ENCODE measurements around the gene NSL1. TPM values are rescaled to one million over a fixed set of nuclear protein-coding genes. Genes with fewer than 3 reads are reported as not detected.

NSL1 gene
- polyA plus RNA-seq, 3 donors from 2014 or later, result 63.4 to 70.6 (median 64.6) TPM

GRCh38 chr1:212702672-212703071 is 88.9 kb downstream of the NSL1 start:
- DNase-seq, result no peak
- H3K36me3 Mint-ChIP-seq, result no peaks in the 10 kb centered on the region
- peaks cover 4 to 21% (median 12%) of the 10 kb centered on the region in 3 donors for H3K27me3 Mint-ChIP-seq (ENCODE audit: low read depth in 3 of 3)
- H3K9me3 Mint-ChIP-seq, result no peaks in the 10 kb centered on the region
- H3K4me3 Mint-ChIP-seq, result no peak overlapping the region
- H3K4me1 Mint-ChIP-seq, result peaks cover 21 to 26% of the 10 kb centered on the region in 2 donors
- H3K27ac Mint-ChIP-seq, result no peak overlapping the region

DNA sequence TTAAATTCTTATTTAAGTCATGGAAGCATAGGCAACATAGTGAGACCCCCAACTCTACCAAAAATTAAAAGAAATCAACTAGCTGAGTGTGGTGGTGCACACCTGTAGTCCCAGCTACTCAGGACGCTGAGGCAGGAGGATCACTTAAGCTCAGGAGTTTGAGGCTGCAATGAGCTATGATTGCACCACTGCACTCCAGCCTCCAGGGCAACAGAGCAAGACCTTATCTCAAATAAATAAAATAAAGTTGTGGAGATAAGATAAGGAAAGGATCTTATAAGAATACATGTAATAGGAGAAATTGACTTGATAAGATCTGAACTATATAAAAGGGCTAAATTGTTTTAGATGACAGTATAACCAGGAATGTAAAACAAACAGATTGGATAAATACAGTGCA is 89.7 kb downstream of the NSL1 start:
- no peak overlapping the region for H3K4me3 Mint-ChIP-seq
- H3K36me3 Mint-ChIP-seq, result no peaks in the 10 kb centered on the region
- no peaks in the 10 kb centered on the region for H3K9me3 Mint-ChIP-seq
- peaks cover 8 to 22% (median 18%) of the 10 kb centered on the region in 3 donors for H3K27me3 Mint-ChIP-seq (ENCODE audit: low read depth in 3 of 3)
- H3K27ac Mint-ChIP-seq, result no peak overlapping the region
- no peak for DNase-seq
- H3K4me1 Mint-ChIP-seq, result peaks cover 21 to 34% of the 10 kb centered on the region in 2 donors

DNA sequence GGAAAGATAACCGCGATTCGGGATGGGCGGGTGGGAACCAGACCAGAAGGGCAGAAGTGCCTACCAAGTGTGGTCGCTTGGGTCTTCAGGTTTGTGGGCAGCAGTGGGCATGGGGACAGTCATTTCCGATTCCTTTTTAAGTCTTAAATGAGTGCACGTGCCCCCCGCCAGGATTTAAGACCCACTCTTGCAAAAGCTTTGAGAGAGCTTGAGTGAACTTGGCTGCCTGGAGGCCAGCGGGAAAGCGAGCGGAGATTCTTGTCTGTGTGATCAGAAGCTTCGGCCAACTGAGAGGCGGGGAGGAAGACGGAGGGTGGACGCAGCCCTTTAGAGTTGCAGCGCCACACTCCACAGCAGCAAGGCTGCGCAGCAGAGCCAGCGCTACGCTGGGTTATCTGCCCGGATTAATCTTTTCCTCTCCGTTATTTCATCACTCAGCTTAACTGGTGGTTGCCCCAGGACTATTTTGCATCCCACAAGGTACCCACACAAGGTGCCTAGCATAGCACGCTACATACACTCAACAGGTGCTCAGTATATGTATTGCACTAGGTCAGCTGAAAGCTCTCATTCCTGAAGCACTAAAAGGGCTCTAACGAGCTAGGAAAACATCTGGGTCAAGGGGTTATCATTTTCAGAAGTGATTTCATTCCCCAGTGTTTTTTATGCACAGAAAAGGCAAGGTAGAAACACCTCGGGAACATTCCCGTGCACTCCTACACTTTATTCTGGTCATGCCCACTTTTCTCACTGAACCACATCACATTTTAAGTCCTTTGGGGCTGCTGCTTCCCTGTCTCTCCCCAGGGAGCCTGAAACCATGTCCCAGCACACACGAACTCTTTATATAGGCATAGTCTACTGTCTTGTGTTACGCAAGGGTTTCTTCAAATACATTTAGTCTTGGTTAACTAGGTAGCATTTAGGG is 90.4 kb downstream of the NSL1 start:
- Mint-ChIP-seq H3K4me3 (peak overlapping the region; percentile 80 to 91 (median 86)), H3K36me3 (peaks cover 0 to 5% (median 0%) of the 10 kb centered on the region in 3 donors)
- DNase-seq, result peak in 1 of 3 donors; percentile 13

DNA sequence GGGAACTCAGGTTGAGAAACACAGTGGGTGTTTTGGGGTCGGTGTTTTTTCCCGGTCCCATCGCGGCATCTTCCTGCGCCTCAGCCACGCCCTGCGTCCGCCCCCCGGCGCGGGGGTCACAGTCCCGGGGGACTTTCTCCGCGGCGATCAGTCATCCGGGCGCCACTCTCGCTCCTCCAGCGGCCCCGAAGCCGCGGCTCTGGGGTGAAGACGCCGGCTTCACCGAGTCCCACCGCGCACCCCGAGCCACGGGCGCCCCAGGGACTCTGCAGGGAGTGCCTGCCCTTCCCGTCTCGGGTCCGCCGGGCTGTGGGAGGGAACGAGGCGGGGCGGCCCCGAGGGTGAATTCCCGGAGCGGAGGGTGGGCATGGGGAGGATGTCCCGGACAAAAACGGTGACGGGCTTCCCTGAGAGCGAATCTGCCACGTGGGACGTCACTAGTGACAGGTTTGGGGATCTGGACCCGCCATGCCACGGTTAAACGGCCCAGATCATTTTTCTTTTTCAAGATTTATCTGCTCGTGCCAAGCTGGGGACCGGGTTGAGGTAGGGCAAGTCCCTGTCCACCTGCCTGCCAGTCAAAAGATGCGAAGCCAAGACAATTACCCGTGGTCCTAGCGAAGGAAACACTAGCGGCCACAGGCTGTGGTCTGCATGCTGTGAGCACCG is 91.2 kb downstream of the NSL1 start:
- H3K27me3 Mint-ChIP-seq (ENCODE audit: low read depth in 3 of 3), result peaks cover 11 to 33% (median 27%) of the 10 kb centered on the region in 3 donors
- peak overlapping the region; percentile 80 to 91 (median 86) for H3K4me3 Mint-ChIP-seq
- H3K36me3 Mint-ChIP-seq, result peaks cover 0 to 10% (median 4%) of the 10 kb centered on the region in 3 donors
- H3K27ac Mint-ChIP-seq, result peak overlapping the region in 4 of 6 donors; percentile 22 to 75 (median 53)
- peak; percentile 28 to 31 (median 30) for DNase-seq
- H3K4me1 Mint-ChIP-seq, result peaks cover 24 to 41% of the 10 kb centered on the region in 2 donors
- no peaks in the 10 kb centered on the region for H3K9me3 Mint-ChIP-seq

More for the DNA sequence above, 90.4 kb downstream of the NSL1 start:
- Mint-ChIP-seq H3K9me3 (no peaks in the 10 kb centered on the region), H3K4me1 (peaks cover 24 to 38% of the 10 kb centered on the region in 2 donors), H3K27ac (peak overlapping the region in 2 of 6 donors; percentile 24 to 75), H3K27me3 (ENCODE audit: low read depth in 3 of 3) (peaks cover 11 to 25% (median 24%) of the 10 kb centered on the region in 3 donors)

GRCh38 chr1:212699625-212700222 is 91.9 kb downstream of the NSL1 start, which contains the start of gene BATF3:
TSS of gene BATF3 (minus strand) at chr1:212699840. CDS start at chr1:212699762, 78 bp downstream.
- H3K4me1 Mint-ChIP-seq, result peaks cover 24 to 41% of the 10 kb centered on the region in 2 donors

DNA sequence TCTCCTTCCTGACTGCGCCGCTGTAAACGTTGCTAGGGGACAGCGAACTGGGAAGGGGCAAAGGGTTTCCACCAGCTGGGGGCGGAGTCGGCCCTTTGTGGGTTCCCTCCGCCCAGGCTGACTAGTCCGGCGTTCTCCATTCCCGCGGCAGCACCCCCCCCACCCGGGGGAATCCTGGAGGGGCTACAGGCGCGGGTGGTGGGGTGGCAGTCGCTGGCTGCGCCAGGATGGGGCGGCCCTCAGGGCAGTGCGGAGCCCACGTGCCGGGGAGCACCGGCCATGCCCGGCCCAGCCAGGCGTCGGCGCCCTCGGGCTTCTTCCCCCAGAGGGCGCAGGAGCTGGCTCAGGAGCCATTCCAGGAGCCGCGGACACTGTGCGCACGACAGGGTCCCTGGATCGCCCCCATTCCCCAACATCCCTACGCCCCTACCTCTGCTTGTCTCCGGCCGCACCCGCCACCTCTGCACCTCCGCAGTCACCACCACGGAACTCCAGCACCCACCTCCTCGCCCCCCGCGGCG is 92.4 kb downstream of the NSL1 start:
- no peaks in the 10 kb centered on the region for H3K9me3 Mint-ChIP-seq
- H3K27ac Mint-ChIP-seq, result peak overlapping the region in 2 of 6 donors; percentile 44 to 78
- DNase-seq, result peak; percentile 36 to 42 (median 38)
- peak overlapping the region; percentile 69 to 89 (median 86) for H3K4me3 Mint-ChIP-seq
- H3K4me1 Mint-ChIP-seq, result peaks cover 24 to 41% of the 10 kb centered on the region in 2 donors
- H3K27me3 Mint-ChIP-seq (ENCODE audit: low read depth in 3 of 3), result peaks cover 11 to 38% (median 27%) of the 10 kb centered on the region in 3 donors
- peaks cover 0 to 10% (median 4%) of the 10 kb centered on the region in 3 donors for H3K36me3 Mint-ChIP-seq

More at GRCh38 chr1:212699625-212700222, 91.9 kb downstream of the NSL1 start, which contains the start of gene BATF3:
- DNase-seq, result peak in 2 of 3 donors; percentile 17 to 18
- H3K27ac Mint-ChIP-seq, result peak within 1 kb of the TSS in 5 of 6 donors; percentile 22 to 78 (median 44)
- H3K36me3 Mint-ChIP-seq, result peaks cover 0 to 10% (median 4%) of the 10 kb centered on the region in 3 donors
- H3K27me3 Mint-ChIP-seq (ENCODE audit: low read depth in 3 of 3), result peaks cover 11 to 37% (median 27%) of the 10 kb centered on the region in 3 donors
- H3K4me3 Mint-ChIP-seq, result peak within 1 kb of the TSS; percentile 80 to 91 (median 87)
- H3K9me3 Mint-ChIP-seq, result no peaks in the 10 kb centered on the region

DNA sequence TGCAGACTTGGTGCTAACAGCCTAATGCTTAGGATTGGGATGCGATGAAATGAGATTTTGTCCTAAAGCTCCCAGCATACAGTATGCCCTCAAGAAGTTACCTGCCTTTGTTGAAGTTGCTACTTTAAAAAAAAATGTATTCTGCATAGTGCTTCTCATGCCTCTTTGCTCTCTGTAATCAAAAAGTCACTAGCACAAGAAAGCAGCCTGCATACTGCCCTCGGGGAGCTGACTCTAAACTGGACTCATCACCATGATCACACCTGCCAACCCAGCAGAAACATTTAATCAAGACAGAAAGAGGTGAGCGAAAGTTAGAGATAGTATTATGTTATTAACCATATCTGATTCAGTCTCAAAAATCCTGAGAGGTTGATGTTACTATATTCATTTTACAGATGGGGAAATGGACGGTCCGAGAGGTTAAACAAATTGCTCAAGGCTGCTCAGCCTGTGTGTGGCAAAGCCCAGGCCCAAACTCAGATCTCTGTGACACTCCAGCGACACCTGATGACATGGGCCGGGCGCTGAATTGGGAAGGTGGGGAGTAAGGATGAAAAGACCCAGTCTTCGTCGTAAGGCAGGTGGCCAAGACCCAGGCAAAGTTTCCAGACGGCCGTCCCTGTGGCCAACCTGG is 93.0 kb downstream of the NSL1 start:
- no peak for DNase-seq
- H3K36me3 Mint-ChIP-seq, result peaks cover 0 to 10% (median 4%) of the 10 kb centered on the region in 3 donors
- peaks cover 14 to 38% (median 27%) of the 10 kb centered on the region in 3 donors for H3K27me3 Mint-ChIP-seq (ENCODE audit: low read depth in 3 of 3)
- peaks cover 0 to 1% (median 0%) of the 10 kb centered on the region in 6 donors for H3K9me3 Mint-ChIP-seq
- H3K4me1 Mint-ChIP-seq, result peaks cover 24 to 41% of the 10 kb centered on the region in 2 donors
- H3K4me3 Mint-ChIP-seq, result peak overlapping the region; percentile 69 to 89 (median 86)
- peak overlapping the region in 2 of 6 donors; percentile 44 to 66 for H3K27ac Mint-ChIP-seq

DNA sequence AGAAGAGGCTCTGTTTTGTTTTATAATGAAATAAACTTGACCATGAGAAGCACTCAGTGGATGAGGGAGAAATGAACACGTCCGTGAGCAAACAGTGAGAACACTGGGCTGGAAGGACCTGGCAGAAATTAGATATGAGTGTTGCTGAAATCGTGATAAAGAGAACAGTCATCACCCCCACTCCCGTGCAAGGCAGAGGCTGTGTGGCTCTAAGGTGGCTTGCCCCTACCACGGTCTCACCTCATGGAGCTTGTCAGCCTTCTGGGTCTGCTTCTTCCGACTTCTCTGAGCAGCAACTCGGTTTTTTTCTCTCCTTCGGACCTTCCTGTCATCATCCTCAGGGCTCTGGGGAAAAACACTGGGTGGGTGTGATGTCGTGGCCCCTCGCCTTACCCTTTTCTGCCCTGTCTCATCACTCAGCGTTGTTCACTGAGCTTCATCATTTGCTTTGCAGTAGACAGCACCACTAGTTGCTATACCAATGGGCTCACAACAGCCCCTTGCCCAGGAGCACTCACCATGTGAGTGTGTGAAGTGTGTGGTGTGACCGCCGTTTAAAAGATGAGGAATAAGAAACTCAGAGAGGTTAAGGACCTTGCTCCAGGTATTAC is 94.8 kb downstream of the NSL1 start:
- no peak for DNase-seq
- Mint-ChIP-seq H3K9me3 (peaks cover 0 to 1% (median 0%) of the 10 kb centered on the region in 6 donors), H3K27ac (no peak overlapping the region), H3K4me1 (peaks cover 24 to 41% of the 10 kb centered on the region in 2 donors), H3K36me3 (peaks cover 0 to 10% (median 4%) of the 10 kb centered on the region in 3 donors), H3K4me3 (peak overlapping the region in 1 of 5 donors; percentile 1), H3K27me3 (ENCODE audit: low read depth in 3 of 3) (peaks cover 15 to 38% (median 26%) of the 10 kb centered on the region in 3 donors)

DNA sequence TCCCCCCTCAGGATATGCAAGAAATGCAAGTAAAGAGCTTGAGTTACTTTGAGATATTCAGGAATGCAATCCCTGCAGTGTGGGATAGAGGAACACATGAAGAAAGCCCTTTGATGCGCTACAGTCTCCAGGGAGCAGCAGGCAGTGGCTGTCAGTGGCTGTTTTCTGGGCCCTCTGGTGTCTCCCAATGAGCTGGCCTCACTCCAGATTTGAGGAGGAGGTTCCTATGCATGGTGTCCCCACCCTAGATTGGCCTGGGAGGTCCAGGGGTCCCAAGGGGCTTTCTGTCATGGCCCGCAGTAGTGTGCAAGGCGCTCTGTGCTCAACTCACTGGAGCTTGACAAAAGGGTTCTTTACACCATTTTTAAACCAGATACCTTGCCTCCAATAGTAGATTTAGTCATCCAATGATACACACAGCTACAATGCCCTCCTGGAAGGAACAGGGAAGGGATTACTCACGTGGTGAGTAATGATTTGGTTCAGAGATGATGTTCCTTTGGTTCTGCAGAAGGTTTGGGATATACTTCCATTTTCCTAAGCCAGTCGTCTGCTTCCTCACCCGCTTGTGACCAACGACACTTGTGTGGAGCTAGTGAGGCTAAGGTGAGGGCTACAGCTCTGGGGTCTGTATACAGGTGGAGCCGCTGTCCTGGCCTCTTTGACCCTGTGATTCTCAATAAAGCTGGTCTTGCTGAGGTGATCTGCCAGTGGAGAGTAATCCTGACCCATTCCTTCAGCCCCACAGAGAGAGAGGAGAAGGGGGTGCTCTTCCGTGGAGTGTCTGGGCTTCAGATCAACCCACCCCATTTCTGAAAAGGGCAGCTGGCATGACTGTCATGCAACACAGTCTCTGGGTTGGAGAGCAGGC is 98.6 kb downstream of the NSL1 start:
- H3K4me3 Mint-ChIP-seq, result no peak overlapping the region
- H3K4me1 Mint-ChIP-seq, result peaks cover 5 to 18% of the 10 kb centered on the region in 2 donors
- no peak overlapping the region for H3K27ac Mint-ChIP-seq
- peaks cover 0 to 1% (median 0%) of the 10 kb centered on the region in 6 donors for H3K9me3 Mint-ChIP-seq
- peaks cover 0 to 10% (median 4%) of the 10 kb centered on the region in 3 donors for H3K36me3 Mint-ChIP-seq
- no peak for DNase-seq
- peaks cover 15 to 32% (median 22%) of the 10 kb centered on the region in 3 donors for H3K27me3 Mint-ChIP-seq (ENCODE audit: low read depth in 3 of 3)

GRCh38 chr1:212691561-212692071 is 100.0 kb downstream of the NSL1 start:
- no peak for DNase-seq
- Mint-ChIP-seq H3K9me3 (peaks cover 0 to 1% (median 0%) of the 10 kb centered on the region in 6 donors), H3K27me3 (ENCODE audit: low read depth in 3 of 3) (peaks cover 15 to 25% (median 18%) of the 10 kb centered on the region in 3 donors), H3K36me3 (peaks cover 0 to 10% (median 9%) of the 10 kb centered on the region in 3 donors), H3K27ac (no peak overlapping the region), H3K4me1 (peaks cover 2 to 13% of the 10 kb centered on the region in 2 donors), H3K4me3 (no peak overlapping the region)

GRCh38 chr1:212690816-212691403 is 100.7 kb downstream of the NSL1 start:
- peaks cover 0 to 11% of the 10 kb centered on the region in 2 donors for H3K4me1 Mint-ChIP-seq
- no peak overlapping the region for H3K27ac Mint-ChIP-seq
- peaks cover 0 to 9% (median 5%) of the 10 kb centered on the region in 3 donors for H3K36me3 Mint-ChIP-seq
- peaks cover 0 to 1% (median 0%) of the 10 kb centered on the region in 6 donors for H3K9me3 Mint-ChIP-seq
- DNase-seq, result no peak
- H3K4me3 Mint-ChIP-seq, result no peak overlapping the region
- H3K27me3 Mint-ChIP-seq (ENCODE audit: low read depth in 3 of 3), result peaks cover 12 to 19% (median 14%) of the 10 kb centered on the region in 3 donors
